ENCODE data around the gene MPV17.
"Not testable (repeated sequence)": the region's sequence is repeated elsewhere in the genome, so short reads cannot be mapped to it uniquely, and the experiment has no call there.

Gene MPV17

DNA sequence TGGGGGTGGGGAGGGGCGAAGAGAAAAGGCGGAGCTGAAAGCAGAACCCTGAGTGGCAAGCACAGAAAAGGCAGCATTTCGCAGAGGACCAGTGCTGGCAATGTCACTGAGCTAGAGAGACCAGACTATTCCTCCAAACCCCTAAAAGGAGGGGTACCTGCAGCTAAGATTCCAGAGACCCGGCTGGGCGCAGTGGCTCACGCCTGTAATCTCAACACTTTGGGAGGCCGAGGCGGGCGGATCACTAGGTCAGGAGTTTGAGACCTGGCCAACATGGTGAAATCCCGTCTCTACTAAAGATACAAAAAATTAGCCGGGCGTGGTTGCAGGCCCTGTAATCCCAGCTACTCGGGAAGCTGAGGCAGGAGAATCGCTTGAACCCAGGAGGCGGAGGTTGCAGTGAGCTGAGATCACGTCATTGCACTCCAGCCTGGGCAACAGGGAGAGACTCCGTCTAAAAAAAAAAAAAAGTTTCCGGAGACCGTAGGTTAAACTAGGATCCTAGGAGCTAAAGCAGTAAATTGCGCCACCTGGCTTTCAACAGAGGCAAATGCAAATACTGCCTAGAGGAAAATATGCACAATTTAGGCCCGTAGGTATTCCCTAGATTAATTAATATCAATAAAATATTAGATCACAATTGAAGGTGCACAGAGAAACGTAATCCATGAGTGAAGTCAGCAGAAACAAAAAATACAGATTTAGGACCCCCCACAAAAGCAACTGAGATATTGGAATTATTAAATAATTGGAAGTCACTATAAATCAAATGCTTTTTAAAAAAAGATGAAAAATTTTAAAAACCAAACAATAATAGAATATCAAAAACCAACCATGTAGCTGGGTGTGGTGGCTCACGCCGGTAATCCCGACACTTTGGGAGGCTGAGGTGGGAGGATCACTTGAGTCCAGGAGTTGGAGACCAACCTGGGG is 19.5 kb downstream of the MPV17 start:
- peak overlapping the region in 4 of 7 experiments; percentile 3 to 30 (median 16) for H3K4me3 ChIP-seq
- H3K27ac ChIP-seq: peak overlapping the region in 2 of 21 experiments; percentile 20 to 42

DNA sequence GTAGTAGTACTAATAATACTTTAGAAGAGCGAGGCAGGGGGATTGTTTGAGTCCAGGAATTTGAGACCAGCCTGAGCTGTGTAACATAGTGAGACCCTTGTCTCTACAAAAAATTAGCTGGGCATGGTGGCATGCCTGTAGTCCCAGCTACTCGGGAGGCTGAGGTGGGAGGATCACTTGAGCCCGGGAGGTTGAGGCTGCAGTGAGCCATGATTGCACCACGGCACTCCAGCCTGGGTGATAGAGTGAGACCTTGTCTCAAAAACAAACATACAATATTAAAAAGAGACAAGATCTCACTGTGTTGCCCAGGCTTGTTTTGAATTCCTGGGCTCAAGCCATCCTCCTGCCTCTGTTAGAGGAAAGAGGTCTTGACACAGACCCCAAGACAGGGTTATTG is 22.3 kb downstream of the MPV17 start:
- H3K4me3 ChIP-seq, H3K27ac ChIP-seq: not testable (repeated sequence)

DNA sequence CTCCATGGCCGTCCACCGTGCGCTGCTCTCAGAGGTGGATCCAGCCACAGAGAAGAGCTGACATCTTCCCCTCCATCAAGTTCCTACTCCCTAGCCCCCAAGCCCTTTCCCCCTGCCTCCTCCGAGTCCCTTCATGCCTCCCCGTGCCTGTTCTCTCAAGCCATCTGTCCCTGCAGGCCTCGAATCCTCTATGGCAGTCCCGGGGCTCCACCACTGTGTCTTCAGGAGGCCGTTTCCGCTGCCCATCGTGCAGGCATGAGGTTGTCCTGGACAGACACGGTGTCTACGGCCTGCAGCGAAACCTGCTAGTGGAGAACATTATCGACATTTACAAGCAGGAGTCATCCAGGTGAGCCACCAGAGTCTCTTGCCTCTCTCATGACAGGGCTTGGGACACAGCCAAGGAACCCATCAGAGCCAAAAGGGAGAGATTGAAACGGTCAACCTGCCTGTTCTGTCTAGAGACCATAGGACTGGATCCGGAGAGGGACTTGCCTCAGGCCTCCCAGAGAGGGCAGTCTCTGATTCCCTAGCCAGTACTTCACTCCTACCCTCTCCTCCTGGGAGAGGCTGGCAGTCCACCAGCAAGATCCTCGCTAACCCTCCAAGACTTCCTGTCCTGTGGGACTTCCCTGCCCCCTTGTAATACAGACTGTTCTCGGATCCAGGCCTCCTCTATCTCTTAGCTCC is 24.4 kb downstream of the MPV17 start:
- Histone ChIP-seq H3K27ac (no peak overlapping the region), H3K4me3 (no peak overlapping the region)

GRCh38 chr2:27297195-27297594 is 25.7 kb downstream of the MPV17 start:
- H3K4me3 ChIP-seq: no peak overlapping the region
- no peak overlapping the region for H3K27ac ChIP-seq

DNA sequence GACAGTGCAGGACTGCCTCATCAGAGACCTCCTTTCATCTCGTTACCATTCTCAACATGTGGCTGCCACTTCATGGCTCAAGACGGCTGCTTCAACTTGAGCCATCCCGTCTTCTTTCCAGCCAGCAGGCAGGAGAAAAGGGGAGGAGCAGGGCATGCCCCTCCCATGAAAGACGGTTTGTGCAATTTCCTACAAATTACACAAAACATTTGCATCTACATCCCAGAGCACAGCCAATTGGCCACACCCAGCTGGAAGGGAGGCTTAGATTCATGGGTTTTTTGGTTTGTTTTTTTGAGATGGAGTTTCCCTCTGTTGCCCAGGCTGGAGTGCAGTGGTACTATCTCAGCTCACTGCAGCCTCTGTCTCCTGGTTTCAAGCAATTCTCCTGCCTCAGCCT is 26.4 kb downstream of the MPV17 start:
- no peak overlapping the region for H3K27ac ChIP-seq
- no peak overlapping the region for H3K4me3 ChIP-seq

- no peak overlapping the region for H3K4me3 ChIP-seq
- H3K27ac ChIP-seq: no peak overlapping the region
Observed at GRCh38 chr2:27294928-27295327, 28.0 kb downstream of the MPV17 start.

- Histone ChIP-seq H3K4me3 (no peak overlapping the region), H3K27ac (no peak overlapping the region)
Observed at GRCh38 chr2:27291865-27292264, 31.0 kb downstream of the MPV17 start.

DNA sequence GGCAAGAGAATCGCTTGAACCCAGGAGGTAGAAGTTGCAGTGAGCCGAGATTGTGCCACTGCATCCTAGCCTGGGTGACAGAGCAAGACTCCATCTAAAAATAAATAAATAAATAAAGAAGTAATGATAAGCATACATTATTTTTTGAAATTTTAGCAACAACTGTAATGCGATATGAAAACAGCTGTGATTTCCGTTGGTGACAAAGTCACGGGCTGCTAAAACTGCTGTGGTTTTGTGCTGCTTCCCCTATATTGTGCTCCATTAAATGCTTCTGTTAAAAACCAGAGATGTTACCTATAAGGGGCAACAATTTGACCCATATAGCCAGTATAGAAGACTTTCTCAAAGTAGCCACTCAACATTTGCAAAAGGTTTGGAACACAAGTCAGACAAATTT is 32.3 kb downstream of the MPV17 start:
- H3K27ac ChIP-seq: no peak overlapping the region
- H3K4me3 ChIP-seq: no peak overlapping the region

GRCh38 chr2:27288610-27289009 is 34.3 kb downstream of the MPV17 start:
- H3K27ac ChIP-seq: no peak overlapping the region

GRCh38 chr2:27285481-27285880 is 37.4 kb downstream of the MPV17 start:
- Histone ChIP-seq H3K4me3 (no peak overlapping the region), H3K27ac (no peak overlapping the region)

More at GRCh38 chr2:27288610-27289009, 34.3 kb downstream of the MPV17 start:
- H3K4me3 ChIP-seq: no peak overlapping the region

GRCh38 chr2:27284996-27285395 is 37.9 kb downstream of the MPV17 start:
- Histone ChIP-seq H3K27ac (no peak overlapping the region), H3K4me3 (no peak overlapping the region)

DNA sequence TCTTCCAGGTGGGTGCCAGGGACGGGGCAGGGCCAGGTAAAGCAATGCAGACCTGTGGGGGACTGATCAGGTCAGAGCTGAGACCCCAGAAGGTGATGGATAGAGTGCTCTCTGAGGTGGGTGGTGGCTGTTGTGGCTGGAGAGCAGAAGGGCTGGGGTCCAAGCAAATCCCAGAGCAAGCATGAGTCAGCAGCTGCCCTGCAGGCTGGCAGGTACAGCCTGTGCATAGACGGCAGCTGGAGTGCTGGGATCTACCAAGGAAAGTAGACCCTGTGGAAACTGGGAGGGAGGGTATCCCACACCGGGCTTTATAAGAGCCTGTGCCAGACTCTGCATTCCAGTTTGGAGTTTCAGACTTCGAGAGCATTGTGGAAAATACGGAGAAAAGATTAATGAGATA is 40.0 kb downstream of the MPV17 start:
- Histone ChIP-seq H3K27ac (no peak overlapping the region), H3K4me3 (no peak overlapping the region)

GRCh38 chr2:27281855-27282559 is 40.9 kb downstream of the MPV17 start, which contains the start of gene TRIM54:
Gene TRIM54 (plus strand): TSS chr2:27282429. CDS start chr2:27282732, 303 bp downstream.
- Histone ChIP-seq H3K4me3 (no peak within 1 kb of the TSS), H3K27ac (no peak within 1 kb of the TSS)

GRCh38 chr2:27281442-27281841 is 41.5 kb downstream of the MPV17 start:
- Histone ChIP-seq H3K4me3 (no peak overlapping the region), H3K27ac (no peak overlapping the region)

DNA sequence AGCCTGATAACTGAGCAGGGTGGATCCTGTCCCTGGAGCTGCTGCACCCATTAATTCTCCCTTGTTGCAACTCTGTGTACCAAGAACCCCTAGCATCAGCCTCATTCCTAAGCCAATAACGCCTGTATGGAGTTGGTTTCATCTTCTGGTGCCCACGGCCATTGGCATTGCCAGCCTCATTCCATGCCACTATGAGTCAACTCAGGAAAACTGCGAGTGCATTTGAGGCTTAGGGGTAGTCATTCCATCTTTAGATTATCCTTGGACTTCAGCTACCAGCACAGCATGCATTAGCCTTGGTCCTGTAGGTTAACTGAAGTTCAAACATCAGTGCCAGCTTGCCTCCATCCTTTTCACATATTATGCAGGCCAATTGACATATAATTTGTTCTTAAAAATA is 42.1 kb downstream of the MPV17 start:
- no peak overlapping the region for H3K27ac ChIP-seq

GRCh38 chr2:27278010-27278409 is 44.9 kb downstream of the MPV17 start:
- Histone ChIP-seq H3K27ac (no peak overlapping the region), H3K4me3 (no peak overlapping the region)

More for the DNA sequence above, 42.1 kb downstream of the MPV17 start:
- H3K4me3 ChIP-seq: no peak overlapping the region

- Histone ChIP-seq H3K4me3 (no peak within 1 kb of the TSS), H3K27ac (no peak within 1 kb of the TSS)
Observed at GRCh38 chr2:27275211-27276150, 47.4 kb downstream of the MPV17 start, which contains the start of gene DNAJC5G. Gene DNAJC5G (plus strand): TSS chr2:27275433. CDS start chr2:27276729, 1,296 bp downstream.

- not testable (repeated sequence) for H3K4me3 ChIP-seq, H3K27ac ChIP-seq
Observed at GRCh38 chr2:27272537-27273522, 50.1 kb downstream of the MPV17 start.
